ENCODE results near the gene C5orf47.
A peak's percentile ranks its signal among the peaks of the same experiment; 100 is the strongest.

Gene C5orf47

DNA sequence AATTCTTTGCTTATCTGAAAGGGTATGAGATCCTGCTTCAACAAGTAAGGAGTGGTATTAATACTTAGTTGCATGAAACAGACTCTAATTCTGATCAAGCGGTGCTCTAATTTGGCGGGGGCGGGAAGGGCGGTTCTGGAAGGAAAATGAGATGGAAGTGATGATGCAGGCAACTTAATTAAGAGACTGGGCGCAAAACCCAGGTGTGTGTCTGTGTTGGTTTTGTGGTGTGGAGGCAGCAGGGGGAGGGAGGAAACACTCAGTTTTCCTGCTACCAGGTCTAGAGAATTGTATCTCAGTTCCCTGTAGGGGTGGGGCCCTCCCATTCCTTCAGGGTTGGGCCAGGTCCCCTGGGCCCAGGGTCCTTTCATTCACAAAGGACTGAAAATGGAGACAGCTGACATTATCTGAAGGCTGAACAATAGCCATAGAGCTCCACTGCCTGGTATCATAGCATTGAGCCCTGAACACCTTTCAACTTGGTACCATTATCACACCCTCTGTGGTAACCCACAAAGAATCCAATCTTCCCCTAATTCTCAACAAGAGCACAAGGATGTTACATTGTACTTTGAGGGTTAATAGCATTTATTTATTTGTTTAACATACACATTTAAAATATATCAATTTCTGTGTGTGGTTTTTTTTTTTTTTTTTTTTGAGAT is 17.2 kb upstream of the C5orf47 start:
- DNase-seq (ENCODE audit: low spot score): no peak
- TF ChIP-seq, protein P1, sequence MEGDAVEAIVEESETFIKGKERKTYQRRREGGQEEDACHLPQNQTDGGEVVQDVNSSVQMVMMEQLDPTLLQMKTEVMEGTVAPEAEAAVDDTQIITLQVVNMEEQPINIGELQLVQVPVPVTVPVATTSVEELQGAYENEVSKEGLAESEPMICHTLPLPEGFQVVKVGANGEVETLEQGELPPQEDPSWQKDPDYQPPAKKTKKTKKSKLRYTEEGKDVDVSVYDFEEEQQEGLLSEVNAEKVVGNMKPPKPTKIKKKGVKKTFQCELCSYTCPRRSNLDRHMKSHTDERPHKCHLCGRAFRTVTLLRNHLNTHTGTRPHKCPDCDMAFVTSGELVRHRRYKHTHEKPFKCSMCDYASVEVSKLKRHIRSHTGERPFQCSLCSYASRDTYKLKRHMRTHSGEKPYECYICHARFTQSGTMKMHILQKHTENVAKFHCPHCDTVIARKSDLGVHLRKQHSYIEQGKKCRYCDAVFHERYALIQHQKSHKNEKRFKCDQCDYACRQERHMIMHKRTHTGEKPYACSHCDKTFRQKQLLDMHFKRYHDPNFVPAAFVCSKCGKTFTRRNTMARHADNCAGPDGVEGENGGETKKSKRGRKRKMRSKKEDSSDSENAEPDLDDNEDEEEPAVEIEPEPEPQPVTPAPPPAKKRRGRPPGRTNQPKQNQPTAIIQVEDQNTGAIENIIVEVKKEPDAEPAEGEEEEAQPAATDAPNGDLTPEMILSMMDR (IDR thresholded peaks at IDR 0.05; ENCODE audit: extremely low read depth, missing control alignments): no peak

DNA sequence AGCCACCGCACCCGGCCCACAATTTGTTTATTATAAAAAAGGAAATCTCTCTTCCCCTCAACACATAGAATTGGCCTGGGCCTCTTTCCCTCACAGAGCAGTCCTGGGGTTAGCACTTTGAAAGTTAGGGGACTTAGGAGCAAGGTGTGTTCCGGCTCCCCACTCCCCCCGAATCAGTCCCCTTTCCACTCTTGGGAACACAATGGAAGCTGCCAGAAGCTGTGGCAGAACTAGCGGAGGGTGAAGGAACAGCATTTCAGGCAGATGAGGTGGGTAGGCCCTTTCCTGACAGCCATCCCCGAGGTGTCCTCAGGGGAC is 16.4 kb upstream of the C5orf47 start:
- TF ChIP-seq, protein P1 (IDR thresholded peaks at IDR 0.05; ENCODE audit: extremely low read depth, missing control alignments): no peak

DNA sequence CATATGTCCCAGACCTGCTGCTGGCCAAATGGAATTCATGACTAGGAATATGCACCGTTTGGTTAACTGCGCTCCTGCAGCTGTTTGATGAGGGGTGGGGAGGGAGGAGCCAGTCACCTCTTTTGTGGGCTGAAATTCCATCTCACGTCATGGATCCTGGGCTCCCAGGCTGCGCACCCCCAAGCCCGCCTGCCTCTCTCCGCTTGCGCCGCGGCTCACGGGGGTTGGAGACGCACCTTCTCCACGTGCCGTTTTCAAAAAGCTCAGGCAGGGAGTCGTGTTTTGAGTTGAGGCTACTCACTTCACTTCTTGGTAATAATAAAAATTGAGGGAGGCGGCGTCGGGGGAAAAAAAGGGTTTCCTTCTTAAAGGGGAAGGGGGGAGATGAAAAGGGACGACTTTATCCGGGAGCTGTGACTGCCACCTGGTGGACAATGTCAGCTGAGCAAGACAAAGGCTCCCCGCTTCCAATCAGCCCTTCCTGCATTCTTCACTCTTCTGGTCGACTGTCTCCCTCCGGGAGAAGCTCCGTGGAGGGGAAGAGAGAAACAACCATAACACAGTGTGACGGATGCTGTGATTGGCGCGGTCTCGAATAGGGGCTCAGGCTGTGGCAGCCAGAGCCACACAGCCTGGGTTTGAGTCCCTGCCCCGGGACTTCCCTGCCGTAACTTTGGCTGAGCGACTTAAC is 15.9 kb upstream of the C5orf47 start:
- TF ChIP-seq, protein P1 (IDR thresholded peaks at IDR 0.05; ENCODE audit: extremely low read depth, missing control alignments): peak; percentile 74
- peak; percentile 89 for DNase-seq (ENCODE audit: low spot score)

More for the DNA sequence above, 16.4 kb upstream of the C5orf47 start:
- no peak for DNase-seq (ENCODE audit: low spot score)

DNA sequence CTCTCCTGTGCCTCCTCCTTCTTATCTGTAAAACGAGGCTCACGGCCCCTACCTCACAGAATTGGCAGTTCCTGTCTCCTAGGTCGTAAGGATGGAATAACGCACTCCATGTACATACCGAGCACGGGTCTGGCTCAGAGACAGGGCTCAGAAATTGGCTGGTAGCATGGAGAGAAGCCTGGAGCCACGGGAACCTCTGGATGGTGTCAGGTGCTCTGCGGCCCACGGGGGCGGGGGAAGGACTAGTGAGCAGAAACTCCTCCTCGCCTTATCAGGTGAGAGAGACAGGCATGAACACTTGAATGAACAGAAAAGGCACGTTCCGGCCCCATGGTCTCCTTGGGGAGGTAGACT is 15.4 kb upstream of the C5orf47 start:
- TF ChIP-seq, protein P1 (IDR thresholded peaks at IDR 0.05; ENCODE audit: extremely low read depth, missing control alignments): no peak
- DNase-seq (ENCODE audit: low spot score): no peak

DNA sequence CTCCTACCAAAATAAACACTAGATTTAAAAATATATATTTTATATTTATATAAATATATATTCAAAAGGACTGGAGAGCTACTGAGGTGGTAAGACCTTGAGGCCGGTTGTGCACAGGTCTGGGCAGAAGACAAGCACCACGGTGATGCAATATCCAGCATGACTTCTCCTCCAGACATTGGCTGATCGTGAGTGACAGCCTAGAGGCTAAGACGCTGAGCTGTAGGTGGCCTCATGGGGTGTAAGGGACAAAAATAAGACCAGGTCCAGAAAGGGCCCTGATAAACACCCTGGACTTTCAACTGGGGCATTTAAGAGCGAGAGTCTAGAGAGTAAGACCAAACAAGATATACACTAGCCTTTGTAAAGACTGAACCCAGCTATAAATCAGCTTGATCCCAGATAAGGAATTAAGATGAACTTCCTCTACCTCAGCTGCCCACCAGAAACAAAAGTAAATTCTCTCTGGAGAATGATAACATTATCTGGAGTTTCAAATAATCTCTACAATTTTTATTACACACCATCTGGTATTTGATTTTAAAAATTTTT is 14.2 kb upstream of the C5orf47 start:
- TF ChIP-seq, protein P1 (IDR thresholded peaks at IDR 0.05; ENCODE audit: extremely low read depth, missing control alignments): no peak
- no peak for DNase-seq (ENCODE audit: low spot score)

DNA sequence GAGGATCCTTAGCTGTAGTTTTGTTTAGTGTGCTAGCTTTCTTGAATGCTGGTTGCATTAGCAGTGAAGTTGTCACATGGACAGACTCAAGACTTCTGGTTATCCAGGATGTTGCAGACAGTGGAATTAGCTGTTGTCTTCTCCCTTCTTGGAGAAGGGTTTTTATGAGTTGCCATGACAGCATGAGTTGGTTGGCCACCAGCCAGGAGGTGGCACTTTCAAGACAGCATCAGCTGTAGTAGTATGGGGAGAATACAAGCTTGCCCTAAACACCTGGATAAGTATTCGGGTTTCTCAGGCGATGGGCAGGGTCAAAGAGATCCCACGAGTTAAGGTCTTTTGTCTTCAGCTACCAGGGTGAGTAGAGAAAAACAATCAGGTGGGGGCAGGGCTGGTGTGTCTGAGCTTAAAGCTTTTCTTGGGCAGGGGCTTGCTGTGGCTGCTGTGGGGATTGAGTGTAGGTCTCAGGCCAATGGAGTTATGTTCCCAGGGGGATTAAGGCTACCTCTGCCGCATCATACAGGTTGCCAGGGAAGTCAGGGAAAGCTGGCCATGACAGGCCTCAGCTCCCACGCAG is 7.7 kb upstream of the C5orf47 start:
- DNase-seq (ENCODE audit: low spot score): no peak
- TF ChIP-seq, protein P1 (IDR thresholded peaks at IDR 0.05; ENCODE audit: extremely low read depth, missing control alignments): no peak

DNA sequence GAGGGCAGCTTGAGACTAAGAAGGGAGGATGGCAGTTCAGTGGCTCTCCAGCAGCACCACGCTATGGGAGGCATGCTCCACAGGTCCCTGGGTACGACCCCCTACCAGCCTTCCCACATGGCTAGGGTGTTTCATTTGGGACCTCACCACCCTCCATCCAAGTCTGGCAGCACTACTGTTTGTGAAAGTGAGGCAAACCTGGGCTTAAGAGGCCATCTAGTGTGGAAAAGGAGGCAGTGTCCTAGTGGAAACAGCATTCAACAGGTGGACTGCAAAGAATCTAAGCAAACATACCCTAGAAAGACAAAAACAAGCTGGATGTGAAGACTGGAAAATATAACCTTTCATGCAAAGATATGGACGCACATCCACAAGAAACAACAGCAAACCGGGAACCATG is 4.8 kb upstream of the C5orf47 start:
- TF ChIP-seq, protein P1 (IDR thresholded peaks at IDR 0.05; ENCODE audit: extremely low read depth, missing control alignments): no peak
- DNase-seq (ENCODE audit: low spot score): no peak
